ENCODE measurements around the gene GNAS-AS1. TPM values are rescaled to one million over a fixed set of nuclear protein-coding genes. Genes with fewer than 3 reads are reported as not detected.

The GNAS-AS1 gene
- total RNA-seq, 2 donors from 2014 or later = 0.88 to 1.7 TPM

GRCh38 chr20:58803533-58803932 is 47.2 kb downstream of the GNAS-AS1 start:
- H3K27me3 ChIP-seq = no peaks in the 10 kb centered on the region
- no peaks in the 10 kb centered on the region for H3K9me3 ChIP-seq
- no peaks in the 10 kb centered on the region for H3K4me1 ChIP-seq
- H3K9ac ChIP-seq (ENCODE audit: low read depth in 2 of 2, low read length in 2 of 2) = no peak overlapping the region
- no peak for TF ChIP-seq CTCF (IDR thresholded peaks at IDR 0.05)
- DNase-seq = no peak
- intact Hi-C loops (cut with DNase I) = no loop called here
- no peak overlapping the region for H3K4me3 ChIP-seq
- no peaks in the 10 kb centered on the region for H3K36me3 ChIP-seq
- no peak overlapping the region for H3K27ac ChIP-seq

- no peaks in the 10 kb centered on the region for H3K27me3 ChIP-seq
- no peak overlapping the region for H3K27ac ChIP-seq
- H3K36me3 ChIP-seq = no peaks in the 10 kb centered on the region
- no peak for DNase-seq
- no peak overlapping the region for H3K4me3 ChIP-seq
- no peak overlapping the region for H3K9ac ChIP-seq (ENCODE audit: low read depth in 2 of 2, low read length in 2 of 2)
- no peaks in the 10 kb centered on the region for H3K4me1 ChIP-seq
- no peaks in the 10 kb centered on the region for H3K9me3 ChIP-seq
- no peak for TF ChIP-seq CTCF (IDR thresholded peaks at IDR 0.05)
- intact Hi-C loops (cut with DNase I) = no loop called here
These were observed 48.6 kb downstream of the GNAS-AS1 start for GRCh38 chr20:58802061-58802460.

GRCh38 chr20:58800134-58800871 is 50.4 kb downstream of the GNAS-AS1 start:
- Histone ChIP-seq H3K4me1 (no peaks in the 10 kb centered on the region), H3K4me3 (no peak overlapping the region), H3K27ac (no peak overlapping the region), H3K36me3 (no peaks in the 10 kb centered on the region), H3K27me3 (no peaks in the 10 kb centered on the region), H3K9ac (ENCODE audit: low read depth in 2 of 2, low read length in 2 of 2) (no peak overlapping the region), H3K9me3 (no peaks in the 10 kb centered on the region)
- intact Hi-C loops (cut with DNase I) = no loop called here
- DNase-seq = no peak
- TF ChIP-seq CTCF (IDR thresholded peaks at IDR 0.05) = no peak

GRCh38 chr20:58797371-58798338 is 53.0 kb downstream of the GNAS-AS1 start:
- DNase-seq = no peak
- Histone ChIP-seq H3K36me3 (no peaks in the 10 kb centered on the region), H3K27me3 (no peaks in the 10 kb centered on the region), H3K27ac (no peak overlapping the region), H3K4me1 (no peaks in the 10 kb centered on the region), H3K9ac (ENCODE audit: low read depth in 2 of 2, low read length in 2 of 2) (no peak overlapping the region), H3K9me3 (no peaks in the 10 kb centered on the region), H3K4me3 (no peak overlapping the region)
- TF ChIP-seq CTCF (IDR thresholded peaks at IDR 0.05) = no peak
- intact Hi-C loops (cut with DNase I) = no loop called here

GRCh38 chr20:58795923-58796245 is 54.8 kb downstream of the GNAS-AS1 start:
- H3K27ac ChIP-seq = no peak overlapping the region
- no peak overlapping the region for H3K9ac ChIP-seq (ENCODE audit: low read depth in 2 of 2, low read length in 2 of 2)
- no peak overlapping the region for H3K4me3 ChIP-seq
- TF ChIP-seq CTCF (IDR thresholded peaks at IDR 0.05) = no peak
- no peaks in the 10 kb centered on the region for H3K36me3 ChIP-seq
- DNase-seq = no peak
- no peaks in the 10 kb centered on the region for H3K4me1 ChIP-seq
- intact Hi-C loops (cut with DNase I) = no loop called here
- H3K27me3 ChIP-seq = no peaks in the 10 kb centered on the region
- H3K9me3 ChIP-seq = no peaks in the 10 kb centered on the region
